Retina (tissue), 1 donor: Measurements from ENCODE around the gene TRNP1.

Experiments
- DNase-seq: peaks from one replicate; pipeline ENCODE4 v3.0.0-alpha.2; 2016

Gene TRNP1

GRCh38 chr1:27031235-27032118, 38.0 kb downstream of the TRNP1 start:
- peak; percentile 74 for DNase-seq

GRCh38 chr1:27032119-27032461, 38.6 kb downstream of the TRNP1 start:
- DNase-seq, result no peak

- no peak for DNase-seq
Measured at GRCh38 chr1:27033043-27033746, 39.7 kb downstream of the TRNP1 start.

GRCh38 chr1:27035344-27035743, 41.9 kb downstream of the TRNP1 start:
- no peak for DNase-seq

- DNase-seq, result no peak
Measured at GRCh38 chr1:27036718-27037117, 43.2 kb downstream of the TRNP1 start.

GRCh38 chr1:27037518-27037917, 44.0 kb downstream of the TRNP1 start:
- no peak for DNase-seq

- no peak for DNase-seq
Measured at GRCh38 chr1:27038020-27038419, 44.5 kb downstream of the TRNP1 start.

- DNase-seq, result no peak
Measured at GRCh38 chr1:27042670-27043069, 49.2 kb downstream of the TRNP1 start.

GRCh38 chr1:27044613-27045151, 51.2 kb downstream of the TRNP1 start:
- peak; percentile 87 for DNase-seq

- DNase-seq, result peak; percentile 80
Measured at GRCh38 chr1:27045973-27046558, 52.6 kb downstream of the TRNP1 start.

GRCh38 chr1:27047914-27048313, 54.4 kb downstream of the TRNP1 start:
- no peak for DNase-seq

GRCh38 chr1:27049100-27049499, 55.6 kb downstream of the TRNP1 start:
- no peak for DNase-seq

- no peak for DNase-seq
Measured at GRCh38 chr1:27049607-27050006, 56.1 kb downstream of the TRNP1 start.
